HG03457 (cell line): Measurements from ENCODE around the gene TMEM202.
"Not testable (repeated sequence)": the region's sequence is repeated elsewhere in the genome, so short reads cannot be mapped to it uniquely, and the experiment has no call there.

ENCODE experiments used
- ATAC-seq: cut with Tn5 transposase; IDR thresholded peaks from one replicate; pipeline ENCODE4 v1.9.1; 2021; ENCODE audit warnings: moderate number of reproducible peaks; ENCODE audit not compliant: unreplicated experiment

Gene TMEM202, protein sequence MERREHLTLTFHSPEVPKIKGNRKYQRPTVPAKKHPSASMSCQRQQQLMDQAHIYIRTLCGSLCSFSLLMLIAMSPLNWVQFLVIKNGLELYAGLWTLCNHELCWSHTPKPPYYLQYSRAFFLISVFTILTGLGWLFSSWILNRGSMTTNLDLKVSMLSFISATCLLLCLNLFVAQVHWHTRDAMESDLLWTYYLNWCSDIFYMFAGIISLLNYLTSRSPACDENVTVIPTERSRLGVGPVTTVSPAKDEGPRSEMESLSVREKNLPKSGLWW

DNA sequence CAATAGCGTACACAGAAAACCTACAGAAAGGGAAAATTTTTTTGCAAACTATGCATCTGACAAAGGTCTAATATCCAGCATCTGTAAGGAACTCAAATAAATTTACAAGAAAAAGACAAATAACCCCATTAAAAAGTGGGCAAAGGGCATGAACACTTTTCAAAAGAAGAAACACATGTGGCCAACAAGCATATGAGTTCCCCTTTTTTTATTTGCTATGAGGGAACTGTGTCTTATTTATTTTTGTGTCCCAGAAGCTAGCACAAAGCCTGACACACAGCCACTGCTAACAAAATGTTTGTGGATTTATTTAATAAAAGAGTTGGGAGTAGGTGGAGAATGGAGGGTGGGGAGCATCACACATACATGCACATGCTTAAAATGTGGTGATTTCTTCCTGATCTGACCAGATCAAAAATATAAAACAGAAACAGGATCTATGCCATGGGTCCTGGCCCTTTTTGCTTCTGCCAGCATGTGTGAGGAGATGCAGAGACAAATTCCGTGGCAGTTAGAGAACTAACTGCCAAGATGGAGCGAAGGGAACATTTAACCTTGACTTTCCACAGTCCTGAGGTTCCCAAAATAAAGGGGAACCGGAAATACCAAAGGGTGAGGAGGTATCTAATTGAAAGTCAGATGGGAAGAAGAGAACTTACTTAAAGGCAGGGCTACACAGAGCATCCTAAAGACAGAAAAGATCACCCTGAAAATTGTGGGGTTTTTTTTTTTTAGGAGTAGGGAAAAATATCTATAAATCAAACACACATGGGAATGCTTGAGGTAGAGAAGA lies at the start of gene TMEM202:
Gene TMEM202 (plus strand): TSS at position 510 of the 793 bp plus-strand sequence. CDS start 22 bp downstream, at position 532.
- no peak for ATAC-seq

DNA sequence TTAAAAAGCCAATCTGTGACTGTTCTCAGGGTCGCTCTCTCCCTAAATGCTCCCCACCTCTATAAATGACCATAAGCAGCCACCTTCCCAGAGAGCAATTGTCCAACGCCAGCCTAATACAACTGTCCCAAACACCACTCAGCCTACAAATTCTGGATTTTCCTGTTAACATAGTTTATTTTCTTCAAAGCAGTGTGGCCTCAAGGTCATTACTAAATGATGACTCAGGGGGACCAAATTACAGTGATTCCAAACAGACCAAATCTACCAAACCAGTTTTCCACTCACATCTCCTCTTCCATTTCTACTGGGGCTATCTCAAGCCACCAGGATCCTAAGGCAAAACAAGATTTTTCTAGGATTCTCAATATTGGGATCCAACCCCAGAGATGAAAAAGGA lies 44.8 kb upstream of the TMEM202 start:
- no peak for ATAC-seq

DNA sequence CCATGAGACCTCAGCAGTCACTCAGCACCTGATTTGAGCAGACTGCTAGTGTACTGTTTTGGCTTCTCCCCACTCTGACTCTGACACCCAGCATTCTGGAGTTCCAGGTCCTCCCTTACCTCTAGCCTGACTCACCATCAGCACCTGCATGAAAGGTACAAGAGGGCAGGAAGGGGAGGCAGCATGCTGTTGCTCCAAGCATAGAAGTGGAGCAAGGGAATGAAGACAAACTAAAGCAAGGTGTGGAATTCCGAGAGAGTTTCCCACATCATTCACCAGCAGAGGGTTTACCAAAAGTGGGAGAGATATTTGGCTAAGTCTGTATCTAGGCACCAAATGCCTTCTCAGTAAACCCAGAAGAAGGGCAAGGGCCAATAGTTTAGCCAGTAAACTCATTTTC lies 43.6 kb upstream of the TMEM202 start:
- no peak for ATAC-seq

DNA sequence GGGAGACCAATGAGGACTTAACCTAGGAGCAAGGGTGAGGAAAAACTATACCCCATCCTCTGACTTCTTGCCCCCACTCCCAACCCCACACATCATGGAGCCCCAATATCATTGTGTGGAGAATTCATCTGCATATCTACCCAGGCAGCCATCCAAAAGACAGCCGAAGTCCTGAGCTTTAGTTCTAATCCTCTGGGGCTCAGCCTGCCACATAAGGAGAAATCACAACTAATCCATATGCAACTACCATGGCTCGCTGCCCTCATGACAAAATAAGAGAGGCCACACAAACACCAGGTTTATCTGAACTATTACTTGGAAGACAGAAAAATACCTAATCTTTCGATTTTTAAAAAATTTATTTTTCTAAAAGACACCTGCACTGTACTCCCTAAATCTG lies 40.0 kb upstream of the TMEM202 start:
- ATAC-seq: no peak

DNA sequence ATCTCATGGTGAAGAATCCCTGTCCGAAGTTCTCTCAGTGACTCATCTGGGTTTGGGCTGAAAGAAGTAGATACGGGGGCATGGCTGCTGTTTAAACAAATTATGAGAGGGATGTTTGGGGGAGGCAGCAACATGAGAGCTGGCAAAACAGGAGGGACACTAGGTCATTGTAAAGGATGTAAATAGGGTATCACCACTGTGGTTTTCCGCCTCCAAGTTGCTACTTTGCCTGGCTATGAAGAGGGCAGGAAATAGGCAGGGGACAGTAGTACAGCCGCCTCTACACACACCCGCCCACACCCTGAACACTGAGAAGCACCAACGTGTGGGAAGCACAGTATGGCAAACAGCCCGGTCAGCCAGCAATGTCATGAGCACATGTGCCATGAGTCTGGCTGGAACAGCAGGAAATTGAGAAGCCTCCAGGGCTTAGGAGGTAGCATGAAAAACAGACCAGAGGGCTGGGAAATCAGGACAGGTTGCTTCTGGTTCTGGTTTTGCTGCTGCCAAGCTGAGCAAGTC lies 39.4 kb upstream of the TMEM202 start:
- ATAC-seq: no peak

DNA sequence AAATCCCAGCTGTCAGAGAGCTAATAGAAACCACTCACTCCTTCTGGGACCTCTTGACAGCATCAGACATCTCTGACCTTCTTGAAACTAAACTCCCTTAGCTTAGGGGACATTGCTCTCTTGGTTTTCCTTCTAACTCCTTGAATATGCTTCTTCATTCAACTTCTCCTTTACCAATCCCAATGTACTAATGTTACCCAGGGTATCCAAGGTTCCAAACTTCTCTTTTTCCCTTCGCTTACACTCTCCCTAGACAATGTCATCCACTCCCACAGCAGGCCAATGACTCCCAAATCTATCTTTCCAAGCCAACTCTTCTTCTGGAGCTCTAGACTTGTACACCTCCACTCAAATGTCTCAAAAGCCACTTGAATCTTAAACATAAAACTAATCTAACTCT lies 36.9 kb upstream of the TMEM202 start:
- no peak for ATAC-seq

DNA sequence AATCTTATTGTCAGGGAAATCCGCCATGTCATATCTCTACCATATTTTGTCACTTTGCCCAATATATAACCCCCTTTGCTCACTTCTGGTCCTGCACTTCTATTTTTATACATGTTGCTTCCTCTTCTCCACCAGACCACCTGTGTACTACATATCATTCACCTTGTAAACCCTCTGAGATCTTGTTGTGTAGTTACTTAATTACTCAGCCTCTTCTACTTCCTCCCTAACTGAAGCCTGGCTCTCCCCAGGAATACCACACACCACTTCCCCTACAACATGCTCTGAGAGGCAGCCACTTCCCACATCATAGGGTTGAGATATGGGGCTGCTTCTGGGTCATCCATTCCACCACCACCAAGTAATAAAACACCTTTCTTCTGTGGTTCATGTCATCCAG lies 32.3 kb upstream of the TMEM202 start:
- ATAC-seq: peak; percentile 86

DNA sequence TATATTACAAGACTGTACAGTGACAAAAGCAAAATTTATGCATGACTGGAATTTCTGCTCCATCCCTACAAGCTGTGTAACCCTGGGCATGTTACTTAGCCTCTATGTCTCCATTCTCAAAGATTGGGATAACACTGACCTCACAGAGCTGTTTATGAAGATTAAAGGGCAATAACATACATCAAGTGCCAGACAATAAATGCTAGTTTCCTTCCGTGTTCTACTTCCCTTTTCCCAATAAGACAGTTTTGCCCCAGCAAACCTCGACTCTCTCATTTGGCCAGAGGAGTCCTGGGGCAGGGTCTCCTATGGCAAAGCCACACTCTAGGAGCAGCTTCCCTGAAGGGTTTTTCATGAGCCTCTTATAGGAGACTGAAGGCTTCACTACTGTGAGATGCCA lies 29.8 kb upstream of the TMEM202 start:
- ATAC-seq: no peak

DNA sequence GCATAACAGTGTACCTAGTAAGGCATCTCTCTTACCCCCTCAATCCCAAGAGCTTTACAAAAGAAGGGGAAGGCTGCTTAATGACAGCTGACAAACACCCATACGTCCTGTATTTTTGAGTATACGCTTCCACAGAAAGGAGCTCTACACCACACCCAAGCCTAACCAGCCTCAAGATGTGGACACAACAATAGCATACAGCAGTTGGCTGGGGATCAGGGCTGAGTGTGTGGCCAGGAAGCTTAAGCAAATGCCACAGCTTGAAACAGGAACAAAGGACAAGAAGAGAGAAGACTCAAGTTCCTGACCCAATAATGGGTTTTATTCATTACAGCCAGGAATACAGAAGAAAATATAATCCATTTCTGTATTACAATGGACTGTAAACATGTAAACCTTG lies 29.2 kb upstream of the TMEM202 start:
- no peak for ATAC-seq

DNA sequence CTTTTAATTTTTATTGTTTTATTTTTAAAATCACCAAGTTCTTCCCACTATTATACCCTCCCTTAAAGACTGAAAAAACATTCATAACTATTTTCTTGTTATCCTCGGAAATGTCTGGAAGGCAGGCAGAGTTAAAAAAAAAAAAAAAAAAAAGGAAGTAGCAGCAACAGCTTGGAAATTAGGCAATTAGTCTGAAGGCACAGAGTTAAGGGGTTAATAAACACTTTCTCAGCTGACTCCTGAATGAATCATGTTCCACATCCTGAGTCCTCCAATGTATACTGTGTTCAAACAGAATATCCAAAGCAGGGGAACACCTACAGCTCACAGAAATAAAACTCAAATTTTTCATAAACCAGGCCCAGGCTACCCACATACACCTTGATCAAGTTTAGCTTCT lies 28.1 kb upstream of the TMEM202 start:
- no peak for ATAC-seq

DNA sequence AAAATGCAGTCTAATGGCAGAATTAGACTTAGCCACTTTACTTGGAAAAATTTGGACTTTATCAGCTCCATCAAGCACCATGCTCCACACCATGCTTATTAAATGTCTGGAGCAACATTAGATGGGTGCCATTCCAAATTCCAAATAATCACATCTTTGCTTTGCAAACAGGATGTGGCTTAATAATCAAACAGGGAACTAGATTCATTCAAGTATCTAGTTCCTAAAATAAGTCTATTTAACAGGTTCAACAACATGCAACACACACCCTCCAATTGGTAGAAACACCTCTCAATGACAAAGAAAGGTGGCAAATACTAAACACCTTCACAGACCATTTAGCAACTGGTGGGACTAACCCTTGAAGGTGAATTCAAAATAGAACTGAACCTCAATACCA lies 25.7 kb upstream of the TMEM202 start:
- no peak for ATAC-seq

DNA sequence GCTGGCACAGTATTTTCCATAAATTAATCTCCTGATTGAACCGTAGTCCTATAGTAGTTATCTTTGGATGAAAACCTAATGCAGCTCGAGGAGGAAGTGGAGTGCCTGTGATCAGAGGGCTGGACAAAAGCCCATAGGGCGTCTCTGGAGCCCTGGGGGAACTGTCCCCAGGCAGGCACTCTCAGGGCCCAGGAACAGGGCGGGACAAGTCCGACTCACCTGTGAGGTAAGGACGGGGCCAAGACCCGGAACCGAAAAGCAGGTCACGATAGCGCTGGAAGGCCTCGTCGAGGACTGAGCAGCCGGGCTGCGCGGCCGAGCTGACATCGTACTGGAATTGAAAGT lies 22.6 kb upstream of the TMEM202 start:
- peak; percentile 48 for ATAC-seq

DNA sequence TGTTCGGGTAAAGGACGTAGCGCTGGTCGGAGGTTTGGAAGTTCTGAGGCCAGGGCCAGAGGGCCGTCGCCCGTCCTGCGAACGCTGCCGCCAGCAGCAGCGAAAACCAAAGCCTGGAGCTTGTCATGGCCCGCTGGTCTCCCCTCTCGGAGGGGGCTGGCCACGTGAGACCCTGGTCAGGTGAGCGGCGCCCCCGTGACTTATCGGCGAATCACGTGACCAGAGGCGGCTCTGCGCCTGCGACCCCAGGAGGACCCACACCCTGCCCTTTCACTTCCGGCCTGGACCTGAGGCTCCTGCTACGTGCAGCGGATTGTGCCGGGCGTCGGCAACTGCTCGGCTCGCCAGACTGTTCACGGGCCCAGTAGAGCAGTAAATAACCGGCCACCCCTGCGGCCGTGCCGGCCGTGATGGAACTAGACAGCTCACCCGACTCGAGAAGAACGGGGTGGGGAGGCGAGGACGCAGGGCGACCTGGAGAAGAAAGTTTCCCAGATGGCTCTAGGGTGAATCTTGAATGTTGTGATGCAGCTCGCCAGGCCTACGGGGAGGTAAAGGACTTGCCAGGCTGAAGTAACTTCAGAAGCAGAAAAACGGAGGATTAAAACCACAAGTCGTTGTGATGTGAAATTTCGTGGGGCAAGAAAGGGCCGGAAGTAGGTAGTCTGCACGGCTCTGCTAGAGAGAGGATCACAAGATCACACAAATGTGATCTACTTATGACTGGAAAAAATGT lies 22.1 kb upstream of the TMEM202 start, which contains the start of gene HEXA:
Gene HEXA (minus strand): TSS at position 169 of the 736 bp plus-strand sequence. CDS start 42 bp downstream, at position 127.
- ATAC-seq: peak; percentile 47

DNA sequence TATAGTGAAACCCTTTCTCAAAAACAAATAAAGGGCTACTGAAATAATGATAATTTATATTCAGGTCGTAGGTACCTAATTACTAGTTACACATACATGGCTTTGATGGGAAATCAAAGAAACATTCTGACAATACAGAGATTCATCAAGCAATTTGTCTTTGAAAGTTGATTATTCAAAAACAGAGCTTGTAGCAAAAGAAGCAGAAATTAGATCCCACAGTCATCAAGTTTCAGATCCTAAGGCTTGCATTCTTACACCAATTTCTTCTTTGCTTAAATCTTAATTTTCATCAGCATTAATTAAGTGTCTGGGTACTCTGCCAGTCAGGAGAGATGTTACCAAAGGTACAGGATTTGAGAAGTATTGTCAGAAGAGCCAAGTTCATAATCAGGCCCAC lies 20.8 kb upstream of the TMEM202 start:
- no peak for ATAC-seq

DNA sequence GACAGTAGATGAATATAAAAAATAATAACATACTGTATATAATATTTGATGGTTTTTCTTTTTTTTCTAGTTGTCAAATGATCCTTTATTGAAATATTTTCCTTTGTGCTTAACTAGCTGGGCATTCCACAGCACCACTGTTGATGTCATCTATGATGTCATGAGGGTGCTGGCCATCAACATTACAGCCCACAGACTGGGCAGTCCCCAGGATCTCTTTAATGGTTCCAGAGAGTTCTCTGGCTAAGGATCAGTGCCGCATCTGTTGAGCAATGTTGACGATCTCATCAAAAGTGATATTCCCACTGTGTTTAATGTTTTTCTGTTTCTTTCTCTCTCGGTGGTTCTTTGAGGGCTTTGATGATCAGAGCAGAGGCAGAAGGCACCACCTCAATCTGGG lies 19.0 kb upstream of the TMEM202 start:
- not testable (repeated sequence) for ATAC-seq

DNA sequence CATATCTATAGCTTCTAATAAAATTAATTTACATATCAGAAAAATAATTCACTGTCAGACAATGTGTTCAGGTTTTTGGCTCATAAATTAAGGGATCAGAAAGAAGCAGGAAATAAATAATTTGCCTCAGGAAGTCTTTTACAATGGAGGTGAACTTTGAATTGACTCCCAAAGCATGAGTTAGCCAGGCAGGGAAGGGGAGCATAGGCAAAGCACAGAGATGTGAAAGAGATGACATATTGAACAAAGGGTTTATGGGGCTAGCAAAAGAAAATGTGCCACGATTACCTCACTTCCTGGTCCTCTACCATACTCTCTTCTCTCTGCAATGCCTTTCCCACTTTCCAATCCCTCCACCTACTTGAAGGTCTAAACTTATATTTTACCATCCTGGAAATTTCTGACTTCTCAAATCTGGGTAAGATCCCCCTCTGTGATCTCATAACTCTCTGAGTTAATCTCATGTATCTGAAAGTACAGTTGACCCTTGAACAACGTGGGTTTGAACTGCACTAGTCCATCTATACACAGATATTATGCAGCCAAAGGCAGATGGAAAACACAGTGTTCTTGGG lies 18.2 kb upstream of the TMEM202 start:
- no peak for ATAC-seq

DNA sequence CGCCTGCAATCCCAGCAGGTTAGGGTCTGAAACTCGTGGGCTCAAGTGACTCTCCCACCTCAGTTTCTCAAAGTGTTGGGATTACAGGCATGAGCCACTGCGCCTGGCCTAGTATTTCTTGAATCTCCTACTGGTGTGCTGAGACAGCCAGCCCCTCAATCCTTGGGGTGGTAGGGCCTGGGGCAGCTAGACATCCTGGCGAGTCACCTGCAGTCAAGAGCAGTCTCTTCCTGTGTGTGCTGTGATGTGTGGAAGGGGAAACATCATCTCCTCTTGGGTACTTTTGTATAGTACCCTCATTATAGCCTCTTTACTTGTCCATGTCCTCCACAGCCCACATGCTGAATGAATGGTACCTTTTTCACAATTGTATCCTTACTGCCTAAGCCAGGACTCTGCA lies 17.4 kb upstream of the TMEM202 start:
- no peak for ATAC-seq

DNA sequence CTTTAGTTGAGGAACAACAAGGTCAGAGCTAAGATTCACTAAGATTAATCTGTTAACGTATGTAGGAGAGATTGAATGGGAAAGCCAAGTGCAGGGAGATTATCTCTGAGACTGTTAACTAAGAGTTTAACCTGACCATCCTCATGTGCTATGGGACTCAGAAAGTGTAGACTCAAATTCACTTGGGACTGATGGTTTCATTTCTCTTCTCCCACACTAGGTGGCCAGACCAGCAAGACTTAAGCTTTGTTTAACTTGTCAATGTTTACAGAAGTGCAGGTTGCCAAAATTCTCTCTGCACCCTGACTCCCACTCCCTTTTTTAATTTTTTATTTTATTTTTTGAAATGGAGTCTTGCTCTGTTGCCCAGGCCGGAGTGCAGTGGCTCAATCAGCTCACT lies 16.0 kb upstream of the TMEM202 start:
- ATAC-seq: no peak

DNA sequence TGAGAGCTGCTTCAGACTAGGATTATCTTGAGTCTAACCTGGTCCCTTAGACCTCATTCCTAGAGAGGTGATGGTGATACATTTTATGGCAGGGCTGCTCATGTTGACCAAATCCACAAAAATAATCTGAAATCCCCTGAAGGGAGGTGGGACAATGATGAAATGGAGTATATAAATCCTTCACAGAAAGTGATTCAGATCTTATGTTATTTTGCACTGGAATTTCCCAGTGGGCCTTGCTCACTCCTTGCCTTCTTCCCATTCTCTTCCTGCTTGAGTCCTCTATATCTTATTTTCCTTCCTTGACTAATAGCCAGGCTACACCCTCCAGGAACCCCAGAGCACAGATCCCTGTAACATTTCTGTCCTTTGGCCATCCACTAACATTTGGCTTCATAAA lies 10.4 kb upstream of the TMEM202 start:
- no peak for ATAC-seq

DNA sequence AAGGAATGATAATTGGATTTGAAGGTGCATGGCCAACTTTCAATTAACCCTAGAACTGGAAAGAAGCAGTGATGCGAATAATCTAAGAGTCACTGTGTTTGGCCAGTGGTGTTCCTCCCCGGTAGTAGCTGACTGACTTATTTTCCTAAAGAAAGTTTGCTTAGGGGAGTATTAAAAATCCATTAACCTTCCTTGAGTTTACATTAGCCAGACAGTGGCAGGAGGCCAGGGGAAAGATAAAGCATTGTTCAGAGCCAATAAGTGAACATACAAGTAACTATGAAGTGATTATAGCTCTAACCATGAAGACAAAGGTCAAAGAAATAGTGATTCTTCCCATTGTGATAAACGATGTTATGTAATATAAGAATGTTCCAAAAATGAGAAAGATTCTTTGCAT lies 8.9 kb upstream of the TMEM202 start:
- ATAC-seq: no peak

DNA sequence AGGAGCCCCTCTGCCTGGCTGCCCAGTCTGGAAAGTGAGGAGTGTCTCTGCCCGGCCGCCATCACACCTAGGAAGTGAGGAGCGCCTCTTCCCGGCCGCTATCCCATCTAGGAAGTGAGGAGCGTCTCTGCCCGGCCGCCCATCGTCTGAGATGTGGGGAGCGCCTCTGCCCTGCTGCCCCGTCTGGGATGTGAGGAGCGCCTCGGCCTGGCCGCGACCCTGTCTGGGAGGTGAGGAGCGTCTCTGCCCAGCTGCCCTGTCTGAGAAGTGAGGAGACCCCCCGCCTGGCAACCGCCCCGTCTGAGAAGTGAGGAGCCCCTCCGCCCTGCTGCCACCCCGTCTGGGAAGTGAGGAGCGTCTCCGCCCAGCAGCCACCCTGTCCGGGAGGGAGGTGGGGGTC lies 1.8 kb upstream of the TMEM202 start:
- ATAC-seq: not testable (repeated sequence)
